Measurements from ENCODE around the gene DCAF4.
"Not testable (repeated sequence)": the region's sequence is repeated elsewhere in the genome, so short reads cannot be mapped to it uniquely, and the experiment has no call there.

DCAF4 gene

DNA sequence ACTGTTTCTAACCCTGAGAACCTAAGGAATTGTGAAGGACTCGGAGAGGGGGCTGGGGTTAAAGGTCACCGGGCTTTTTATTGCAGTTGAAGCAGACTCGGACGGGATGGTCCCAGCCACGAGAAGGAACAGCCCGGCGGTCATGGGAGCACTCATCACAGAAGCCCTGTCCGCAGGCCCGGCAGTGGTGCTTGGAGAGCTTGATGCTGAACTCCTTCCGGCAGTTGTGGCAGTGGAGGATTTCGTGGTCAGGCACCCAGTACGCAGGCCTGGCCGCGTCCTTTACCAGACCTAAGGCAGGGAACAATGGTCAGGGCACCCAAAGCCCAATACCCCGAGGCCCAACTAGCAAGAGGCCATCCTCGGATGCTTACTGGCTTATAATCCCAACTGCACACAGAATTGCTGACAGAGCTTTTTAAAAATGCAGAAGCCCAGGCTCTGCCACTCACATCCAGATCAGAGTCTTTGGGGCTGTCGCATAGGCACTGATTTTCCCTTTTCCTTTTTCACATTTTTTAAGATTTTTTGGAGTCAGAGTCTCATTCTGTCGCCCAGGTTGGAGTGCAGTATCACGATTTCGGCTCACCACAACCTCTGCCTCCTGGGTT is 44.7 kb downstream of the DCAF4 start:
- DNase-seq (ENCODE audit: low read depth), result no peak

DNA sequence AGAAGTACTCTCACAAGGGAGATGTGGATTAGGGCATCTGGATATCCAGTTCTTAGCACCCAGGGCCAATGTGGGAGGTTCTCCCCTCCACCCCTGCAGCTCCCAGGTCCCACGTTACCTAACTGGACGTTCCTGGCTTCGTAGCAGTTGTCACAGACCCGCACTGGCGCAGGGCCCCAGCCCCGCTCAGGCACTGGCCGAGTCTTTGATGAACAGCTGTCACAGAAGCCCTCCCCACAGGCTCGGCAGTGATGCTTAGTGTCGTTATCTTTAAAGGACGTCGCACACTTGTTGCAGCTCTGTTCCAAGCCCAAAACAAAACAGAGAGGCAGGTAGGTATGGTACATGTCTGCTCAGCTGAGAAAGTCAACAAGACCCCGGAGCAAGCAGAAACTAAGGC is 48.4 kb downstream of the DCAF4 start:
- no peak for DNase-seq (ENCODE audit: low read depth)

DNA sequence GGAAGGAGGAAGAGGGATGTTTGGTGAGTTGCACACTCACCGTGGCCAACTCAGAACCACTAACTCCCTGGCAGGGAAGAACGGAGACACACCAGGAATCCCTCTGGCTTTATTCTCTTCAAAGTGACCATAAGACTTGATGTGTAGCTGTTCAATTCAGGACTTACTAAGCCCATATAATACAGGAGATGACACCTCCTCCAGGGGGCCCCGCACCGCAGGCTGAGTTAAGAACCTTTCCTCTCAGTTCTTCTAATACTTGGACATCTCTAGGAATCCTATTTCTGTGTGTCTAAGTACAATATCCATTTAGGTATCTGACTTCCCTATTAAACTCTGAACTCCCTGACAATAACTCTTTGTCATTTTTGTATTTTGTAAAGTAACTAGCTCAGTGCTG is 49.5 kb downstream of the DCAF4 start:
- DNase-seq (ENCODE audit: low read depth), result no peak

DNA sequence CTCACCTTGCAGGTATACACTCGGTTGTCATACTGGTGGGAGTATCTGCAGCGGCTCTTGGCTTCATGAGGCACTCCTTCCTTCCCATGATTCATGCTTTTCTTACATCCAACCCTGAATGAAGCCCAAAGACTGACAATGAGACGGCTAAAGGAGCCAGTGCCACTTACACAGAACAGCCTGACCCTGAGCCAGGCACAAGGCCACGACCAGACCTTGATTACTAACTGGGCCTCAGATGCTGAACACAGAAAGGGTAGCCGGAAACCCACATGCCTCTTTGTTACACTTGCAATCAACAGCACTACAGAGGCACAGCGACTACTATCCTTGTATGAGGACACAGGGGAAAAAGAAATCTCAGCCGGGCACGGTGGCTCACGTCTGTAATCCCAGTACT is 52.6 kb downstream of the DCAF4 start:
- DNase-seq (ENCODE audit: low read depth), result no peak

DNA sequence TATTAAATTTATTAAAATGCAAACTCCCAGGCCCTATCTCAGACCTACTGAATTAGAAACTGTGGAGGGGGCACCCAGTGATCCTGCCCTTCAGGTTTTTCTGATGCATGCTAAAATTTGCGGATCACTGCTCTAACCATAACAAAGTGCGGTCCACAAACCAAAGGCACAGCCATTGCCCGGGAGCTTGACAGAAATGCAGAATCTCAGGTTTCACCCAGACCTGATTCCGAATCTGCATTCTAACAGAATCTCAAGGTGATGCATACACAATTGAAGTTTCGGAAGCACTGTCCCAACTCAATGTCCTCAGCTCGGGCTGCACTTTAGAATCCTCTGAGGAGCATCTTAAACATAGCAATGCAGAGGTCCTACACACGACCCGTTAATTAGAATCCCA is 54.6 kb downstream of the DCAF4 start:
- no peak for DNase-seq (ENCODE audit: low read depth)

DNA sequence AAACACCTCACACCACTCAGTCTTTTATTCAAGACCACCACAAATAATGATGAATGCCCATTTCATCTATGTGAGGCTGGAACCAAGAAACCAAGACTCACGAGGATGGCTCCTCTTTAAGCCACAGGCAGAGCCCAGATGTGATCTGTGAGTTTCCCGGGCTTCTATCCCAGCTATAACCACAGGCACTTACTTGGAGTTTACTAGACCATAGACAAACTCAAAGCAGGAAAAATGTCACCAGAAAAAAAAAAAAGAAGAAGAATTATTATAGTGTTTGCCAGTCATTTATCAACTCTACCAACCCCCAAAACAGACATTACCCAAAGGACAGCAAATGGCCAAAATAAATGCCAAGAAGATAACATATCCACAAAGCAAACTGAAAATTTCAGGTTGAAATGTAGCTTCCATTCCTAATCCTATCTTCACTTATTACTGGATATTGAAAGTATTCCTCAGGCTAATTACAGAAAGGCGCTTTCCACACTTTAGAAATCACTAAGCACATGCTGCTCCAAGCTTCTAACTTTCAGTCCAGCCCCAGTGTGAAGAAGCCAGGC is 56.0 kb downstream of the DCAF4 start:
- DNase-seq (ENCODE audit: low read depth), result no peak

DNA sequence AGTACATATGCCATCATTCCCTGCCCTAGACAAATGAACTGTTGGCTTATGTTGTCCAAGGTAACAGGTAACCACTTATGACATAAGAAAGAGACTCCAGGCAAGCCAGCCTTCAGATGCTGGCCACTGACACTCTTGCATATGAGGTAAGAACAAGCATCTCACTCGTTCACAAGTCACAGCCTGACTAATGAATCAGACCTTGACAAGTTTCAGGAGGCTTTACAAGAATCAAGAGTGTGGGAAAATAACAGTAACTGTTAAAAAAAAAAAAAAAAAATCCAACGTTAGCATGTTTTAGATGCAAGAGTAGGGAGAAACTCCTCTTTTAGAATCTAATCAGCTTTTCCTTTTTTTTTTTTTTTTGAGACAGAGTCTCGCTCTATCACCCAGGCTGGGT is 60.0 kb downstream of the DCAF4 start:
- no peak for DNase-seq (ENCODE audit: low read depth)

DNA sequence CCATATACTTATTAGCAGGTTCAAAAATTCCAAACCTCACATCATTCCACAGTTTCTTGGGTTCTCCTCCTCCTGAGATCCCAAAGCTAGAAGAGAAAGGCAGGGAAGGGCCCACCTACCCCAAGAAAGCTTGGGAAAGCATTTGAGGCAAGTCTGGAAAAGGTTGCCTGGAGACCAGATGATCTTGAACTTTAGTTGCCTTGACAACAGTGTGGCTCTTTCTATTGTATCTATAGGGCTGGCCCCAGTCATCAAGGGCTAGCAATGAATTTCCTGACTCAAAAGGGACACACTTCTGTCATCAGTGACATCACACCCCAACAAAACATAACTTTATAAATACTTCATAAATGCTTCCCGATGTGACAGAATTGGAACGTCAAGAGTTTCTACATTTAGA is 60.6 kb downstream of the DCAF4 start:
- DNase-seq (ENCODE audit: low read depth), result no peak

DNA sequence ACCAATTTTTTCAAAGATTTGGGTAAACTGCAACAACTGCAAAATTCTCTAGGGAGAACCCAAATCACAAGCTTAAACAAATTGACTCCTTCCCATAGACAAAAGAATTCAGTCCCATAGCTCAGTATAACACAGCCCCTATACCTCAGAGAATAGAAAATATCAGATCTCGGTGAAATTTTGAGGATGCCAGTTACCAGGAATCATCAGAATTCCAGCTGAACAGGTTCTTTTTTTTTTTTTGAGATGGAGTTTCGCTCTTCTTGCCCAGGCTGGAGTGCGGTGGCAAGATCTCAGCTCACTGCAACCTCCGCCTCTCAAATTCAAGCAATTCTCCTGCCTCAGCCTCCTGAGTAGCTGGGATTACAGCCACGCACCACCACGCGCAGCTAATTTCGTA is 63.9 kb downstream of the DCAF4 start:
- no peak for DNase-seq (ENCODE audit: low read depth)

DNA sequence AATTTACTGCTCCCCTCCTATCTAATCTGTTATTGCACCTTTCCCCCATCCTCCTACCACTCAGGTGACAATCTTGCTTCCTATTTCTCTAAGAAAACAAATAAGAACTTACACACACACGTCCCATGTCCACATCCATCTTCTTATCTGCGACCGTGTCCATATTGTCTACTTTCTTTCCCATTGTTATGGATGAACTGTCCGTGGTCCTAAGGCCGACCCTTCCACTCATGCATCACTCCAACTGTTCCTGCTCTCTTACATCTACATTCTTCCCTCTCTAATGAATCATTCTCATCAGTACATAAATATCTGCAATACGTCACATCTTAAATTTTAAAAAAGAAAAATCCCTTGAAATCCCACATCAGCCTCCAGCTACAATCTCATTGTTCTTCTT is 70.7 kb downstream of the DCAF4 start:
- DNase-seq (ENCODE audit: low read depth), result no peak

DNA sequence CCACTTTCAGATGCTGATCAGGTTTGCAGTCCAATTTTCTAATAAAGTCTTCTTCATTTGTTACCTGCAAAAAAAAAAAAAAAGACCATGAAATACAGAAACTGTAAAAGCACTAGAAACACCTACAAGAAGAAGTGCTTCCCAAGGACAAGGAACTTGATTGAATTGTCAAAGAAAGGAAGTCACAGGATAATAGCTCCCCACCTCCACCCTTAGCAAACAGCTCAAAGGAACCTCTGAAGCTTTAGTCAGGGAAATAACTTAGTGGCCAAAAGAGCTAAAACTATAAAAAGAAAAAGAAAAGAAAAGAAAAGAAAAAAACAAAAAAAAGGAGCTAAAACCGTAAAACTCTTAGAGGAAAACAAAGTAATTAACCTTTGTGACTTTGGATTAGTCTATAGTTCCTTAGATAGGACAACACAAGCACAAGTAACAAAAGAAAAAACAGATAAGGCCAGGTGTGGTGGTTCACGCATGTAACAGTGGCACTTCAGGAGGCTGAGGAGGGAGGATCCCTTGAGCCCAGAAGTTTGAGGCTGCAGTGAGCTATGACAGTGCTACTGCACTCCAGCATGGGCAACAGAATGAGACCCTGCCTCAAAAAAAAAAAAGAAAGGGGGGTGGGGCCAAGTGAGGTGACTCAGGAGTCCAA is 72.1 kb downstream of the DCAF4 start:
- DNase-seq (ENCODE audit: low read depth), result no peak

DNA sequence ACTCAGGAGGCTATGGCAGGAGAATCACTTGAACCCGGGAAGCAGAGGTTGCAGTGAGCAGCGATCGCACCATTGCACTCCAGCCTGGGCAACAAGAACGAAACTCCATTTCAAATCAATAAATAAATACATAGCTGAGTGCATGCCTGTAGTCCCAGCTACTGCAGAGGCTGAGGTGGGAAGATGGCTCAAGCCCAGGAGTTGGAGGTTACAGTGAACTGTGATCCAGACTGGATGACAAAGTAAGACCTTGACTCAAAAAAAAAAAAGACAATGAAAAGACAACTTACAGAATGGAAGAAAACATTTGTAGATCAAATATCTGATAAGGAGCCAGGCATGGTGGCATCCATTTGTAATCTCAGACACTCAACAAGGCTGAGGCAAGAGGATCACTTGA is 73.1 kb downstream of the DCAF4 start:
- no peak for DNase-seq (ENCODE audit: low read depth)

DNA sequence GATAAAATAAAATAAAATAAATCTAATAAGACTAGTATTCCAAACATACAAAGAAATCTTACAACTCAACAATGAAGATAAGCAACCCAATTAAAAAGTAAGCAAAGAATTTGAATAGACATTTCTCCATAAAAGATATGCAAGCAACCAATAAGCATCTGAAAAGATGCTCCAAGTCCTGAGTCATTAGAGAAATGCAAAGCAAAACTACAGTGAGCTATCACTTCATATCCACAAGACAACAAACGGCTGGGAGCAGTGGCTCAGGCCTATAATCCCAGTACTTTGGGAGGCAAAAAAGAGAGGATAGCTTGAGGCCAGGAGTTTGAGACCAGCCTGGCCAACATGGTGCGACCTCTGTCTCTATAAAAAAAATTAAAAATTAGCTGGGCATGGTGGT is 73.8 kb downstream of the DCAF4 start:
- no peak for DNase-seq (ENCODE audit: low read depth)

DNA sequence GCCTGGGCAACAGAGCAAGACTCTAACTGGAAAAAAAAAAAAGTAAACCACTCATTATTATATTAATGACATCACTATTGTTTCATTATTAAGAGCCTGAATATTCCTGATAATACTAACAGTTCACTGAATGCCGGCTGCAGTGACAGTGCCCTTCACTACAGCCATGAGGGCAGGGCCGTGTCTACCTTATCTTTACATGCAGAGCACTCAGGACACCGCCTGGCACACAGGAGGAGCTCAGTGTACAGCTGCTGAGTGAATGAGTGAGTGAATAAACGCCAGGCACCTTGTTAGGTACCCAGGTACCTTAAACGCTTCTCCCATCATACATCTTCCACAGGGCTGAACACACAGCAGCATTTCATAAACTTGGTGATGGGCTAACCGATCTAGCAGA is 77.4 kb downstream of the DCAF4 start:
- no peak for DNase-seq (ENCODE audit: low read depth)

DNA sequence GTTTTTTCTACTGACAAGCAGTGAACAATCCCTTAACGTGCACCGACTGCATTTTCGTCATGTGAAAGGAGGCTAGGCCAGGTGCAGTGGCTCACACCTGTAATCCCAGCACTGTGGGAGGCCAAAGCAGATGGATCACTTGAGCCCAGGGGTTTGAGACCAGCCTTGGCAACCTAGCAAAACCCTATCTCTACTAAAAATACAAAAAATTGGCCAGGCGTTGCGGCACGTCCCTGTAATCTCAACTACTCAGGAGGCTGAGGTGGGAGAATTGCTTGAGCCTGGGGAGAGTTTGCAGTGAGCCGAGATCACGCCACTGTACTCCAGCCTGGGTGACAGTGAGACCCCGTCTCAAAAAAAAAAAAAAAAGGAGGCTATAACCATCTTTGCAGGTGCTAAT is 78.4 kb downstream of the DCAF4 start:
- not testable (repeated sequence) for DNase-seq (ENCODE audit: low read depth)

DNA sequence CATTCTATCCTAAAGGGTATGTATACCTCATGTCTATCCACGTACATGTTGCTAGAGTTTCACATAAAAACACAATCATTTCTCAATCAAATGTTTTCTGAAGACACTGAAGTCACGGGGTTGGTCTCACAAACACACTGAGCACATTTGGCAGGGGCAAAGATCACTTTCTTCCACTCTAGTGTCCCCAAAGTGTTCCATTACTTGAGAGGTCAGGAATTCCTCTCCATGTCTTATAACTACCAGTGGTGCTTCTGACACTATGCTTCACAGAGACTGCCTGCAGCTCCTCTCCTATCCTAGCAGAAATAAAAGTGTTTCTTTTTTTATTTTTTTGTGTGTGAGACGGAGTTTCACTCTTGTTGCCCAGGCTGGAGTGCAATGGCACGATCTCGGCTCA is 81.6 kb downstream of the DCAF4 start:
- DNase-seq (ENCODE audit: low read depth), result no peak

DNA sequence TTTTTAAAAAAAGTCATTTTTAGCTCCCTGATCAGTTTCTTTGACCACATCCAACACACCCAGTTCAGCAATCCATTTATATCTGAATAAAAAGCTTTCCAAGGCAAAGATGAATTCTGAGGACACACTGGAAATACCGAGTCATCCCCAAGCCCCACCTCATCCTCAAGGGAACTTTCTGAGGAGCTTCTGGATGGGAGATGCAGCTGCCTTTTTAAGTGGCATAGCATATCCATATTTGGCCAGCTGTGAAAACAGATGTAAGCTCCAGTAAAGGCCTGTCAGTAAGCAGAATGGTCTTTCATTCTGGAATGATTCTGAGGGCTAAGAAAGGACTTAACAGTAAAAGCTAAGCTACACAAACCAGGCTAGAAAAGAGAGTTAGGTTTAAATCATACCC is 82.2 kb downstream of the DCAF4 start:
- DNase-seq (ENCODE audit: low read depth), result peak; percentile 30

Data from iris pigment epithelial cell (primary cell).